Stimulated activated naive B cell treated with anti-CD40 and anti-IgM and Interleukin-4, amounts not matched to agents 10 μg/mL and 1 μg/mL and 100 μg/mL, for 72 hours (primary cell): ENCODE data around the gene RAB8B.

Experiments used
- ATAC-seq, 2 donors: fragments of 150-1000 bp; cut with Tn5 transposase; replicated peaks; 2 replicates each; pipeline ENCODE4 v1.10.0; 2021; ENCODE audit warnings: moderate library complexity in 1 of 2
- DNase-seq: peaks from one replicate; pipeline ENCODE4 v3.0.0; 2021
- H3K27ac Mint-ChIP-seq: one replicate; pipeline ENCODE4 v1.8.0; 2022; ENCODE audit warnings: mild to moderate bottlenecking, mixed read lengths
- H3K27me3 Mint-ChIP-seq, 2 donors: one replicate each; pipeline ENCODE4 v1.8.0; 2022; ENCODE audit warnings: mixed read lengths in 2 of 2
- H3K36me3 Mint-ChIP-seq, 2 donors: one replicate each; pipeline ENCODE4 v1.8.0; 2022; ENCODE audit warnings: mixed read lengths in 2 of 2, mild to moderate bottlenecking in 1 of 2
- H3K4me1 Mint-ChIP-seq, 2 donors: one replicate each; pipeline ENCODE4 v1.8.0; 2022; ENCODE audit warnings: mixed read lengths in 2 of 2, mild to moderate bottlenecking in 1 of 2
- H3K4me3 Mint-ChIP-seq, 2 donors: one replicate each; pipeline ENCODE4 v1.8.0; 2022; ENCODE audit warnings: mild to moderate bottlenecking in 2 of 2, mixed read lengths in 2 of 2, moderate library complexity in 1 of 2
- H3K9me3 Mint-ChIP-seq, 2 donors: one replicate each; pipeline ENCODE4 v1.8.0; 2022; ENCODE audit warnings: mixed read lengths in 2 of 2, mild to moderate bottlenecking in 1 of 2

RAB8B gene

DNA sequence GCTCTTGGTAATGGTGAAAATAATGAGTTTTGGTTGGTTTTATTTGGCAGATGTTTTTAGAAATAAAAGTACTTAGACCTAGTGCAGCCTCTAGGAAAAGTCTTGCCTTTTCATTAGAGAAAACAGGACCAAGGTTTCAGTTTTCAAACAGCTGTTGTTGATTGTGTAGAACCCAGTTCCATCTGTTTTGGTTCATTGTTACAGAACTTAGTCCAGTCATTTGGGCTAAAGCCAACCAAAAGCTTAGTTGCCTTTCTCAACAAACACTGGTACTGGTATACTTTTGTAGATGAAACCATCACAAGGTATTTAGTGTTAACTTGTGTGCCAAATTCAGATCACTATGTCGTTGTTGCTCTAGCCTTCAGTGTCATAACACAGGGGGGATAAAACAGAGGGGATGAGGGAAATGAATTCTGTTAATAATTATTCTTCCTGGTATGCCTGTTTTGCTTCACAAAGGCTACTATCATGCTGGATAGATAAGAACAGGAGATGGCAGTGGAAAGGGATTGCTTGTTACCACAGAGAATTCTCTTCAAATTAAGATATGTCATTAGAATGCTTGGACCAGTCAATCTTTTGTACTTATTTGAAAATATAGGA, 75.4 kb downstream of the RAB8B start:
- peaks cover 0 to 5% of the 10 kb centered on the region in 2 donors for H3K4me1 Mint-ChIP-seq
- H3K36me3 Mint-ChIP-seq, result peaks cover 34 to 37% of the 10 kb centered on the region in 2 donors
- no peak overlapping the region for H3K4me3 Mint-ChIP-seq
- peak overlapping the region; percentile 5 for H3K27ac Mint-ChIP-seq
- DNase-seq (no peak), ATAC-seq (no peak)
- H3K9me3 Mint-ChIP-seq, result peaks cover 0 to 1% of the 10 kb centered on the region in 2 donors
- H3K27me3 Mint-ChIP-seq, result no peaks in the 10 kb centered on the region

DNA sequence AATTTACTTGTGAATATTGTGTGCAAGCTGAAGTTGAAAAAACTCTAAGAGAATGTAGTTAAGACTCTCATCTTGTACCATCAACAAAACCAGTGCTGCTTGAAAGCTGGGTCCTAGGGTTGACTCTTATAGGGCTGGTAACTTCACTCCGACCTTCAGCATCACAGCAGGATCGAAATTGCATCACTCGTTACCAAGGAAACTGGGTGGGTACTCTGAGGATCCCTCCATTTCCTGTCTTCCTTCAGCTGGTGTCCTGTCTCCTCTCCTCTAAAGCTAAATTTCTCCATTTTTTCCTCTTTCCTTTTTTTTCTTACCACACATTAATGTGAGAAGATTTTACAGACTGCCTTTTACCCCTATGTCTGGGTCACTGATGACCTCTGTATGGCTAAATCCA, 85.0 kb downstream of the RAB8B start:
- Mint-ChIP-seq H3K9me3 (no peaks in the 10 kb centered on the region), H3K27me3 (no peaks in the 10 kb centered on the region), H3K36me3 (peaks cover 9 to 23% of the 10 kb centered on the region in 2 donors), H3K27ac (no peak overlapping the region), H3K4me1 (peaks cover 11% of the 10 kb centered on the region in 2 donors), H3K4me3 (no peak overlapping the region)
- no peak for DNase-seq
- no peak for ATAC-seq

DNA sequence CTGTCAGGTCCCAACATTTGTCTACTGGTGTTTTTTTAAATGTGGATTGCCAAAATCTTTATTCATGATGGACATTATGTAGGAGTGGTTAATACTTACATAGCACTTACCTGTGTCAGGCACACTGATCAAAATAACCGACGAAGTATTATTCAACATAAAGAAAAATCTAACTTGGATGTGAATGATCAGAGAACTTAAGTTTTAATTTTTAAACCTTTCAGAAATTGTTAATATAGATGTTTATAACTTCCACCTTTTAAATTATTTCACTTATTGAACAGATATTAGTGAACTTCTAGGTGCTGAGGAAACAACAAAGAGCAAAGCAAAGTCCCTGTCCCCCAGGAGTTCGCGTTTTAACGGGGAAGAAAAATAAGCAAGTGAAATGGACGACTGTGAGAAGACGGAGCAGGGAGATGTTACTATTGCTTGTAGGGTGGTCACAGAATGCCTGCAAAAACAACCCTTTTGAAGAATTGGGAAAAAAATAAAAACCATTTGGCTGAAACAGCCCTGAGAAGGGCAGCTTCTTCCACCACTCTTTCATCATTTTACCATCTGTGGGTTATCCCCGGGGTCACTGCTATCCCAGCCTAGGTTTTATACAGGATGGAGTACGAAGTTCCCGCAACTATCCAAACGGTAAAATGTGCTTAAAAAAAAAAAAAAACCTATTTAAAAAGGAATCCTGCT, 87.1 kb downstream of the RAB8B start:
- Mint-ChIP-seq H3K27me3 (no peaks in the 10 kb centered on the region), H3K9me3 (no peaks in the 10 kb centered on the region)
- ATAC-seq, result peak in 1 of 2 donors; percentile 5

DNA sequence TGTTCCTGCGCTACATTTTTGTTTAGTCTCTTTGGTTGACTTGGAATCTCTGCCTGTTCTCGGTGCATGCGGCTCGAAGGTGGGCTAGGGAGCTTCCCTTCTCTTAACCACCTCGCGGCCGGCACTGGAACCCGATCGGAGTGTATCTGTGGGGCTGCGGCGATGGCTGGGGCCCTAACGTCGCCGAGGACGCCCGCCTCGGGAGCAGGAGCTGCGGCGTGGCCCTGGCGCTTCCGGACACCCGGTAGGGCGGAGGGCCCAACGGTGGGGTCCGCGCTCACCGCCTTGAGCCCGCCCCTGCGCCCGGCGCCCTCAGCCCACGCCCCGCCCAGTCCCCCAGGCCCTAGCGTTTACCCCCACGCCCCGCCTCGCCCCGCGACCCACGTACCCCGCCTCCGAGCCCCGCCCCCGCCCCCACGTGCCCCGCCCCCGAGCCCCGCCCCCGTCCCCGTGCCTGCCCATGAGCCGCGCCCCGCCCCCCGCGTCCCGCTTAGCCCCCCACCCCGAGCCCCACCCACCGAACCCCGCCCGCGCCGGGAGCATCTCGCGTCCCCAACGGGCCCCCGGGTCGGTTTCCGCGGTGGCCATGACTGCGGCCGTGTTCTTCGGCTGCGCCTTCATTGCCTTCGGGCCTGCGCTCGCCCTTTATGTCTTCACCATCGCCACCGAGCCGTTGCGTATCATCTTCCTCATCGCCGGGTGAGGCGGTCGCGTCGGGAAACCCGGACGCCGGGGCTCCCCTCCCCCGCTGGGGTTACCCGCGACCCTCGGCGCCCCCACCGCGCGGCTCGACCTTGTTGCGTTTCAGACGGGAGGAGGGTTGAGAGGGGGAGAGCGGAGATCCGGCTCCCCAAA, 87.9 kb downstream of the RAB8B start, which contains the start of gene APH1B:
Gene APH1B, plus strand, starts transcription at position 568 of the 855 bp plus-strand sequence. Its CDS starts 19 bp downstream, at position 587.
- no peaks in the 10 kb centered on the region for H3K27me3 Mint-ChIP-seq
- peaks cover 10 to 11% of the 10 kb centered on the region in 2 donors for H3K4me1 Mint-ChIP-seq
- peak within 1 kb of the TSS; percentile 93 to 94 for H3K4me3 Mint-ChIP-seq
- no peaks in the 10 kb centered on the region for H3K9me3 Mint-ChIP-seq
- H3K36me3 Mint-ChIP-seq, result peaks cover 4 to 12% of the 10 kb centered on the region in 2 donors
- DNase-seq (peak; percentile 58), ATAC-seq (peak; percentile 84 to 91)
- H3K27ac Mint-ChIP-seq, result peak within 1 kb of the TSS; percentile 95

More for the DNA sequence above, 87.1 kb downstream of the RAB8B start:
- peak overlapping the region; percentile 95 for H3K27ac Mint-ChIP-seq
- H3K4me1 Mint-ChIP-seq, result peaks cover 10 to 11% of the 10 kb centered on the region in 2 donors
- peaks cover 4 to 12% of the 10 kb centered on the region in 2 donors for H3K36me3 Mint-ChIP-seq
- no peak for DNase-seq
- peak overlapping the region; percentile 91 to 93 for H3K4me3 Mint-ChIP-seq

DNA sequence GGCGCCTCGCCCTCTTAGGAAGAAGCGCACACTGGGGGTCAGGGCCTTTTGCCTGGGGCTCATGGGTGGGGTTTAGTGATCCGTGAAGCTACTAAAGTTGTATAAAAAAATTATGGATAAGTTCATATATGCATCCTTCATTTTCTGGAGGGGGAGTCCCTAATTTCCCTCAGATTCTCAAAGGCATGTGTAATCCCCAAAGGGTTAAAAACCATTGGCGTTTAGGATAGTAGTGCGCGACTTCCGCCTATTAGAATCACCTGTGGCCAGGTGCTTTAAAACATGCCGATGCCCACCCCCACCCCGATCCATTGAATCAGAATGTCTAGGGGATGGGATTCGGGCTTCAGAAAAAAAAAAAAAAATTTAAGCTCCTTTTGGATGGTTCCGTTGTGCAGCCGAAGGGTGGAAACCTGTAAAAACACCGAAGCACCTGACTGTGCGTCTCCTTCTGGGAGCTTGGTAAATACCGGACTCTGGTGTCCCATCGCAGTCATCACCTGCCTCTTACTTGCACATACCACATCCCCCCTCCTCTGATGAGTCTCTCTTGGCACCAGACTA, 88.6 kb downstream of the RAB8B start:
- H3K36me3 Mint-ChIP-seq, result peaks cover 2 to 8% of the 10 kb centered on the region in 2 donors
- peak overlapping the region; percentile 88 to 94 for H3K4me3 Mint-ChIP-seq
- ATAC-seq (peak; percentile 6 to 17), DNase-seq (no peak)
- H3K27ac Mint-ChIP-seq, result peak overlapping the region; percentile 94
- no peaks in the 10 kb centered on the region for H3K27me3 Mint-ChIP-seq
- no peaks in the 10 kb centered on the region for H3K9me3 Mint-ChIP-seq
- H3K4me1 Mint-ChIP-seq, result peaks cover 7 to 10% of the 10 kb centered on the region in 2 donors

DNA sequence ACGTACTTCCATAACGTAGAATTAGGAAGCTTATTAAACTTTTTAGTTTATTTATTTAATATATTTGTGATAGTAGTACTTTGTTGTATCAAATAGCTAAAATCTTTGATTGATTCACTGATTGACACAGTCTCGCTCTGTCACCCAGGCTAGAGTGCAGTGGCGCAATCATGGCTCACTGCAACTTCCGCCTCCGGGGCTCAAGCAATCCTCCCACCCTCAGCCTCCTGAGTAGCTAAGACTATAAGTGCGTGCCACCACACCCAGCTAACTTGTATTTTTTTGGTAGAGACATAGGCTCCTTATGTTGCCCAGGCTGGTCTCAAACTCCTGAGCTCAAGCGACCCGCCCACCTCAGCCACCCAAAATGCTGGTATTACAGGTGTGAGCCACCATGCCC, 93.7 kb downstream of the RAB8B start:
- no peak overlapping the region for H3K27ac Mint-ChIP-seq
- no peak overlapping the region for H3K4me3 Mint-ChIP-seq
- no peaks in the 10 kb centered on the region for H3K27me3 Mint-ChIP-seq
- no peaks in the 10 kb centered on the region for H3K9me3 Mint-ChIP-seq
- H3K36me3 Mint-ChIP-seq, result peaks cover 3 to 13% of the 10 kb centered on the region in 2 donors
- no peak for DNase-seq
- no peak for ATAC-seq
- H3K4me1 Mint-ChIP-seq, result peaks cover 3 to 10% of the 10 kb centered on the region in 2 donors

DNA sequence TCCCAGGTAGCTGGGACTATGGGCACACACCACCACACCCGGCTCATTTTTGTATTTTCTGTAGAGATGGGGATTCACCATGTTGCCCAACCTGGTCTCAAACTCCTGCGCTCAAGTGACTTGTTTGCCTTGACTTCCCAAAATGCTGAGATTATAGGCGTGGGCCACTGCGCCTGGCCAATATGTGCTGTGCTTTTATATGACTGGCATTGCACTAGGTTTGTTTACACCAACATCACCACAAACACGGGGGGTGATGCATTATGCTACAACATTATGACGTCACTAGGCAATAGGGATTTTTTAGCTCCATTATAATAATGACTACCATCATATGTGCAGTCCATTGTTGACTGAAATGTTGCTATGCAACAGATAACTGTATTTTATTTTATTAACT, 94.9 kb downstream of the RAB8B start:
- Mint-ChIP-seq H3K27ac (no peak overlapping the region), H3K9me3 (no peaks in the 10 kb centered on the region), H3K27me3 (no peaks in the 10 kb centered on the region), H3K36me3 (peaks cover 3 to 13% of the 10 kb centered on the region in 2 donors), H3K4me3 (no peak overlapping the region), H3K4me1 (peaks cover 10 to 14% of the 10 kb centered on the region in 2 donors)
- no peak for ATAC-seq
- DNase-seq, result no peak

DNA sequence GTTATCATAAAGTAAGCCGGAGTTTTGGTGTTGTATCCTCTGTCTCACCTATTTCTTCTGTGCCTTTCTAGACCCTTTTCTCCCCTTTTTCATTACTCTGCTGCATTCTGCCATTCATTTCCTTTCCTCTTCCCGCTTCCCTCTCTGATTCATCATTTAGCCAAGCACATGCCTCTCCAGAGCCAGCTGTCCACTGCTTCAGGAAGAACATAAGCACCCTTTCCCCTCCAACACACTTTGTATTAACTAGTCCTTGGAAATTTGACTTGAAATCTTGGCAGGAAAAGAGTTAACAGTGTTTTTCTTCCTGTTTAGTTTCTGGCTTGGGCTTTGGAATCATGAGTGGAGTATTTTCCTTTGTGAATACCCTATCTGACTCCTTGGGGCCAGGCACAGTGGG, 97.7 kb downstream of the RAB8B start:
- Mint-ChIP-seq H3K4me1 (peaks cover 10 to 14% of the 10 kb centered on the region in 2 donors), H3K36me3 (peaks cover 3 to 17% of the 10 kb centered on the region in 2 donors), H3K9me3 (no peaks in the 10 kb centered on the region), H3K27ac (peak overlapping the region; percentile 14), H3K4me3 (no peak overlapping the region), H3K27me3 (no peaks in the 10 kb centered on the region)
- DNase-seq (no peak), ATAC-seq (no peak)

DNA sequence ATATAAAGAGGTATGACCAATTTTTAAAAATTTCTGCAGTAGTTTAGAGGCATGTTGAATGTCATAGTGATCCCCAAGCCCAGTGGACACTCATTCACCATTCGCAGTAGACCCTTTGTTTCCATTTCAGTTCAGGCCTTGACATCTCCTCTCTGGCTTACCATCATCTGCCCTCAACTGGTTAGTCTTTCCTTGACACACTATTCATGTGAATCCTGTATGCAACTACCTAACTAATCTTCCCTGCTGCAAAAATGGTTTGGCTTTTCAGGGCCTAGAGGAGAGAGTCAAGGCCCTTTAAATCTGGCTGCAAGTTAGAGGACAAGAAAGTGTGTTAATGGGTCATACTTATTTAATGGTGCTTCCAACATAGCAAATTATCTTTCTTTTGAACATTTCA, 98.9 kb downstream of the RAB8B start:
- no peak overlapping the region for H3K4me3 Mint-ChIP-seq
- H3K9me3 Mint-ChIP-seq, result no peaks in the 10 kb centered on the region
- peaks cover 3 to 17% of the 10 kb centered on the region in 2 donors for H3K36me3 Mint-ChIP-seq
- H3K27ac Mint-ChIP-seq, result no peak overlapping the region
- ATAC-seq (no peak), DNase-seq (no peak)
- H3K27me3 Mint-ChIP-seq, result no peaks in the 10 kb centered on the region
- peaks cover 10 to 14% of the 10 kb centered on the region in 2 donors for H3K4me1 Mint-ChIP-seq

DNA sequence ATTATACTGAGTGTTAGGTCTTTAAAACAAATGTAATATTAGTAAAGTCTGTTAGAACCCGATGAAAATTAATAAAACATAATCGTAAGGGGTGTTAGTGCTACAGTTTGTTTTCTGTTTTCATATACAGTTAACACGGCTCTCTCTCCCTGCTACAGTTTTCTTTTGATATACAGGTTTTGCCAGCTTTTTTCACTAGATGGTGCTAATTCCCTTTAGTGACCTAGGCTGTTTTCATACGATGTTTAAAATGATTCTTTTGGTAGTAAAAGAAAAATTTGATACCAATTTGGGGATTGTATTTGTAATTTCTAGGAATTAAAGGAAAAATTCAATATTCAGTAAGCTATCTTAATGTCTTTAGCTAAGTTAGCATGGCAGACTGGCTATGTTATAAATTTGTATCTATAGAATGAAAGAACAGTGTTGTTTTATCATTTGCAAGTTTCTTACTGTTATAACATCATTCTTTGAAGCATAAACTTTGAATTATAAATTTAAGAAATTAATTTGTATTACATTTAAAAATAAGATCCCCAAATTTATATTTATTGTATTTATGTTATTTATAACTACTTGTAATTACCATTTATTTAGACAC, 99.5 kb downstream of the RAB8B start:
- H3K27ac Mint-ChIP-seq, result no peak overlapping the region
- ATAC-seq (peak; percentile 56 to 65), DNase-seq (no peak)
- no peak overlapping the region for H3K4me3 Mint-ChIP-seq
- H3K27me3 Mint-ChIP-seq, result no peaks in the 10 kb centered on the region
- peaks cover 8 to 14% of the 10 kb centered on the region in 2 donors for H3K4me1 Mint-ChIP-seq
- peaks cover 5 to 12% of the 10 kb centered on the region in 2 donors for H3K36me3 Mint-ChIP-seq
- no peaks in the 10 kb centered on the region for H3K9me3 Mint-ChIP-seq

DNA sequence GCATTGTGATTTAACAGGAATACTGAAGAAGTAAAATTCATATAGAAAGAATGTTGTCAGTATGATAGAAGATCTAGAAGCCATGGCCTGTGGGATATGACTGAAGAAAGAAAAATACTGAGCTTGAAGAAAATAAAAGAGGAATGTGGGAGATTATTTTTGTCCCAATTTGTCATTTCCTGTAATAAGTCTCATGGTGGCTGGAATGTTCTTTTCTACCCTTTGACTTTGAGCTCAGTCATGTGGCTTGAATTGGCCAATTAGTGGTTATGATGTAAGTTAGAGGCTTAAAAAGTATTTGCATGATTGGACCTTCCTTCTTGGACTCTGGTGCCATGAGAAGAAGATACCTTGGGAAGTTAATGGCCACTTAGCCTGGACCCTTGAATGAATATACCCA, 102.1 kb downstream of the RAB8B start:
- DNase-seq, result no peak
- Mint-ChIP-seq H3K27ac (no peak overlapping the region), H3K9me3 (no peaks in the 10 kb centered on the region), H3K4me1 (peaks cover 10 to 23% of the 10 kb centered on the region in 2 donors), H3K4me3 (no peak overlapping the region), H3K27me3 (no peaks in the 10 kb centered on the region), H3K36me3 (peaks cover 9 to 23% of the 10 kb centered on the region in 2 donors)
- ATAC-seq, result no peak

DNA sequence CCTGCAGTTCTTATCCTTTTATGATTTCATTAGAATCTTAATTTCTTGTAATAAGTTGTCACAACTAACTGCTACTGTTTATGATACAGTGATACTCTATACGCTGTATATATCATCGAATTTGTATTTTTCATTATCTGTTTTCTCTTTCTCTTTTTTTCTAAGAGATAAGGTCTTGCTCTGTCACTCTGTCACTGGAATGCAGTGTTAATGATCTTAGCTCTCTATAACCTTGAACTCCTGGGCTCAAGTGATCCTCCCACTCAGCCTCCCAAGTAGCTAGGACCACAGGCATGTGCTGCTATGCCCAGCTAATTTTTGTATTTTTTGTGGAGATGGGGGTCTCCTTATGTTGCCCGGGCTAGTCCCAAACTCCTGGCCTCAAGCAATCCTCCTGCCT, 102.8 kb downstream of the RAB8B start:
- Mint-ChIP-seq H3K27me3 (no peaks in the 10 kb centered on the region), H3K27ac (no peak overlapping the region), H3K4me3 (no peak overlapping the region), H3K36me3 (peaks cover 9 to 19% of the 10 kb centered on the region in 2 donors), H3K4me1 (peaks cover 8 to 23% of the 10 kb centered on the region in 2 donors), H3K9me3 (no peaks in the 10 kb centered on the region)
- ATAC-seq (no peak), DNase-seq (no peak)

DNA sequence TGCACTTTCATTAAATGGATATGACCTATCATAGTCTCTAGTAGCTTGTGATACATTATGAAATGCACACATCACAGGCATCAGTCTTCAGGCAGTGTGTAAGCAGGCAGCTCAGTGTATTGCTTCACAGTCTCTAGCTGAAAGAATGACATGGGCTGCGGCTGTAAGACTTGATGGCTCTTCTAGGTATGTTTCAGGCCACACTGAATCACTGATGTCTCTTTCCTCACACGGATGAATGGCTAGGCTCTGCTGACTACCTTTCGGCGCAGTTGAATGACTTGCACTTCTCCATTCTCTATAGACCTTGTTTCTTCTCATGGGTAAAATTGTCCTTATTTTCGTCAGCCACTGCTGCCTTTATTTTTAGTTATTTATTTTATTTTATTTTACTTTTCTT, 103.4 kb downstream of the RAB8B start:
- peak; percentile 61 to 89 for ATAC-seq
- peaks cover 9 to 19% of the 10 kb centered on the region in 2 donors for H3K36me3 Mint-ChIP-seq

DNA sequence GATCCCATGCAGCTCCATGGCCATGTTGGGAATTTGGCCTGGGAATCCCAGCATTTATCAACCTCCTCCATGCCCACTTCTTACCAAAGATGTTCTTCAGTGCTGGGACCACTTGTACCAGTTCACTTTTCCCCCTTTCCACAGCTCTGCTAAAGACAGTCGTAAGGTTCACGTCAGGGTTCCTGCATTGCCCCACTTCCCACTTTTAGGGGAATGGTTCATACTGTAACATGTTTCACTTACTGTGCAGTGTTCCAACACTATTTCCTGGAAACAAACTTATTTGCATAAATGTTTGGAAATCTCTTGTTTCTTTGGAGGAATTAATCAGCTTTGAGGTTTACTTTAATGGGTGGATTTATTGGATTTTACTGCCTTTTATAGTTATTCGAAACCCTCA, 105.0 kb downstream of the RAB8B start:
- no peak for ATAC-seq
- no peaks in the 10 kb centered on the region for H3K27me3 Mint-ChIP-seq

More for the DNA sequence above, 103.4 kb downstream of the RAB8B start:
- DNase-seq, result no peak
- no peak overlapping the region for H3K4me3 Mint-ChIP-seq
- no peaks in the 10 kb centered on the region for H3K9me3 Mint-ChIP-seq
- H3K27ac Mint-ChIP-seq, result no peak overlapping the region
- no peaks in the 10 kb centered on the region for H3K27me3 Mint-ChIP-seq
- H3K4me1 Mint-ChIP-seq, result peaks cover 8 to 23% of the 10 kb centered on the region in 2 donors

More for the DNA sequence above, 105.0 kb downstream of the RAB8B start:
- Mint-ChIP-seq H3K4me3 (no peak overlapping the region), H3K27ac (no peak overlapping the region), H3K36me3 (peaks cover 16 to 28% of the 10 kb centered on the region in 2 donors), H3K9me3 (no peaks in the 10 kb centered on the region), H3K4me1 (peaks cover 2 to 17% of the 10 kb centered on the region in 2 donors)
- no peak for DNase-seq
